Ishikawa (cell line): ENCODE results near the gene DGKI.

Experiments
- CEBPB ChIP-seq: IDR thresholded peaks from 2 replicates; pipeline ENCODE4 v1.6.1; 2012
- CREB1 ChIP-seq: IDR thresholded peaks from 2 replicates; pipeline ENCODE4 v1.6.1; 2012; ENCODE audit warnings: low read depth
- EGR1 ChIP-seq: IDR thresholded peaks from 2 replicates; pipeline ENCODE4 v1.6.1; 2012
- EP300 ChIP-seq: IDR thresholded peaks from 2 replicates; pipeline ENCODE4 v1.6.1; 2012; ENCODE audit warnings: borderline replicate concordance
- FOXM1 ChIP-seq: IDR thresholded peaks from 2 replicates; pipeline ENCODE4 v1.6.1; 2012; ENCODE audit warnings: low read depth, borderline replicate concordance
- NFIC ChIP-seq: IDR thresholded peaks from 2 replicates; pipeline ENCODE4 v1.6.1; 2012
- RAD21 ChIP-seq: IDR thresholded peaks from 2 replicates; pipeline ENCODE4 v1.6.1; 2012; ENCODE audit warnings: low read depth
- TAF1 ChIP-seq: IDR thresholded peaks from 2 replicates; pipeline ENCODE4 v1.6.1; 2012; ENCODE audit warnings: low read depth, mild to moderate bottlenecking
- TCF12 ChIP-seq: IDR thresholded peaks from 2 replicates; pipeline ENCODE4 v1.6.1; 2012; ENCODE audit warnings: low read depth
- TEAD4 ChIP-seq: IDR thresholded peaks from 2 replicates; pipeline ENCODE4 v1.6.1; 2012
- YY1 ChIP-seq: IDR thresholded peaks from 2 replicates; pipeline ENCODE4 v1.6.1; 2012; ENCODE audit warnings: low read depth
- ZBTB7A ChIP-seq: IDR thresholded peaks from 2 replicates; pipeline ENCODE4 v1.6.1; 2012; ENCODE audit warnings: low read depth
- TF ChIP-seq, protein P1 (sequence below): IDR thresholded peaks from 2 replicates; pipeline ENCODE4 v1.6.1; 2012
- TF ChIP-seq, protein P2 (sequence below): IDR thresholded peaks from 2 replicates; pipeline ENCODE4 v1.6.1; 2012; ENCODE audit warnings: low read depth, mild to moderate bottlenecking
- TF ChIP-seq, protein P3 (sequence below): IDR thresholded peaks from 2 replicates; pipeline ENCODE4 v1.6.1; 2012

The DGKI gene

DNA sequence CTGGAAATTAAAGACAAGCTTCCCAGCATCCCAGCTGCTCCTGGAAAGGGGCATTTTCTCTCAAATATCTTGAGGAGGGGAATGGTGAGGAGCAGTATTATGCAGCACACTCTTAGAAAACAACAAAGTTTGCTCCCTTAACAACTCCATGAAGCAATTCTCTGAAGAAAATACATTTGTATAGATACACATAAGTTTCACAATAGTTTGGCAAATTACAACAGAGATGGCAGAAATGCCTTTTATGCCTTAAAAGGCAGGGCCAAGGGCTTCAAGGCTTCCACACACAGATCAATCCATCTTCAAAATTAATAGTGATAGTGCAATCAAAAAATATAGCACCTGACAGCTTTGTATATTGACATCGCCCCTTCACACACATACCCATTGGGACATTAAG lies 12.2 kb downstream of the DGKI start:
- TF ChIP-seq CEBPB (no peak), TCF12 (no peak)
- TF ChIP-seq, protein P1, sequence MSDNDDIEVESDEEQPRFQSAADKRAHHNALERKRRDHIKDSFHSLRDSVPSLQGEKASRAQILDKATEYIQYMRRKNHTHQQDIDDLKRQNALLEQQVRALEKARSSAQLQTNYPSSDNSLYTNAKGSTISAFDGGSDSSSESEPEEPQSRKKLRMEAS, result no peak

DNA sequence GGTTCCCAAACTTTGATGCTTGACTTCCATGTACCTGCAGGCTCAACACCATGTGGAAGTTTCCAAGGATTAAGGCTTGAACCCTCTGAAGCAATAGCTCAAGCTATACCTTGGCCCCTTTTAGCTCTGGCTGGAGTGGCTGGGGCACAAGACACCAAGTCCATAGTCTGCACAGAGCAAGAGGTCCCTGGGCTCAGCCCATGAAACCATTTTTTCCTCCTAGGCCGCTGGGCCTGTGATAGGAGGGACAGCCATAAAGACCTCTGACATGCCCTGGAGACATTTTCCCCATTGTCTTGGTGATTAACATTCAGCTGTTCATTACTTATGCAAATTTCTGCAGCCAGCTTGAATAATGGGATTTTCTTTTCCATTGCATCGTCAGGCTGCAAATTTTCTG lies 14.4 kb downstream of the DGKI start:
- TF ChIP-seq, protein P2, sequence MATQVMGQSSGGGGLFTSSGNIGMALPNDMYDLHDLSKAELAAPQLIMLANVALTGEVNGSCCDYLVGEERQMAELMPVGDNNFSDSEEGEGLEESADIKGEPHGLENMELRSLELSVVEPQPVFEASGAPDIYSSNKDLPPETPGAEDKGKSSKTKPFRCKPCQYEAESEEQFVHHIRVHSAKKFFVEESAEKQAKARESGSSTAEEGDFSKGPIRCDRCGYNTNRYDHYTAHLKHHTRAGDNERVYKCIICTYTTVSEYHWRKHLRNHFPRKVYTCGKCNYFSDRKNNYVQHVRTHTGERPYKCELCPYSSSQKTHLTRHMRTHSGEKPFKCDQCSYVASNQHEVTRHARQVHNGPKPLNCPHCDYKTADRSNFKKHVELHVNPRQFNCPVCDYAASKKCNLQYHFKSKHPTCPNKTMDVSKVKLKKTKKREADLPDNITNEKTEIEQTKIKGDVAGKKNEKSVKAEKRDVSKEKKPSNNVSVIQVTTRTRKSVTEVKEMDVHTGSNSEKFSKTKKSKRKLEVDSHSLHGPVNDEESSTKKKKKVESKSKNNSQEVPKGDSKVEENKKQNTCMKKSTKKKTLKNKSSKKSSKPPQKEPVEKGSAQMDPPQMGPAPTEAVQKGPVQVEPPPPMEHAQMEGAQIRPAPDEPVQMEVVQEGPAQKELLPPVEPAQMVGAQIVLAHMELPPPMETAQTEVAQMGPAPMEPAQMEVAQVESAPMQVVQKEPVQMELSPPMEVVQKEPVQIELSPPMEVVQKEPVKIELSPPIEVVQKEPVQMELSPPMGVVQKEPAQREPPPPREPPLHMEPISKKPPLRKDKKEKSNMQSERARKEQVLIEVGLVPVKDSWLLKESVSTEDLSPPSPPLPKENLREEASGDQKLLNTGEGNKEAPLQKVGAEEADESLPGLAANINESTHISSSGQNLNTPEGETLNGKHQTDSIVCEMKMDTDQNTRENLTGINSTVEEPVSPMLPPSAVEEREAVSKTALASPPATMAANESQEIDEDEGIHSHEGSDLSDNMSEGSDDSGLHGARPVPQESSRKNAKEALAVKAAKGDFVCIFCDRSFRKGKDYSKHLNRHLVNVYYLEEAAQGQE, result no peak
- TF ChIP-seq NFIC (no peak), ZBTB7A (no peak), FOXM1 (no peak), EGR1 (no peak), RAD21 (no peak), TAF1 (no peak), EP300 (no peak), YY1 (no peak), CEBPB (no peak), TEAD4 (no peak), TCF12 (no peak), CREB1 (no peak)
- TF ChIP-seq, protein P3, sequence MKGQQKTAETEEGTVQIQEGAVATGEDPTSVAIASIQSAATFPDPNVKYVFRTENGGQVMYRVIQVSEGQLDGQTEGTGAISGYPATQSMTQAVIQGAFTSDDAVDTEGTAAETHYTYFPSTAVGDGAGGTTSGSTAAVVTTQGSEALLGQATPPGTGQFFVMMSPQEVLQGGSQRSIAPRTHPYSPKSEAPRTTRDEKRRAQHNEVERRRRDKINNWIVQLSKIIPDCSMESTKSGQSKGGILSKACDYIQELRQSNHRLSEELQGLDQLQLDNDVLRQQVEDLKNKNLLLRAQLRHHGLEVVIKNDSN, result no peak
- TF ChIP-seq, protein P1, result no peak

DNA sequence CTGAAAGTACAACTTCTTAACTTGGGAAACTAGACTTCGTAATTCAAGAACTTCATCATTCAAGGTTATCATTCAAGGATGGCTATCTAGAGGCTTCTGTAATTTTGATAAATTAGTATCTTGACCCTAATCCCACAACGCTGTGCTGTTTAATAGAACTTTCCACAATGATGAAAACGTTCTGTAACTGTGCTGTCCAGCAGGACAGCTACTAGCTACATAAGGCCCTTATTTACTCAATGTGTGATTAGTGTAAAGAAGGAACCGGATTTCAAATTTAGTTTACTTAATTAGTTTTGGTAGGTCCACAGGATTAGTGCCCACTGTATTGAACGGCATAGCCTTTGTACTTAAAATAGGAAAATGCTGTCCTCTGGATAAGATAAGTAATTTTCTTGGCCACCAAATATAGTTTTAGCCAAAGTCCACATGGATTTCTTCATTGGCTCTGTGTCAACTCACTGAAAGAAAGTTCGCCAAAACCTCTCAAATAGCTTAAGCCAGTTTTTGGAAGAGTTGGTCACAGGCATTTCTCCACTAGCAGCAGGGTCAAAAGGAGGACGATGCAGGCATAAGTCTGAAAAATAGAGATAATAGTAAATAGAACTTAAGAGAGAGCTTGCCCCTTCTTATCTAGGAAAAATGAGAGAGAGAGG lies 17.3 kb downstream of the DGKI start:
- TF ChIP-seq NFIC (no peak), YY1 (no peak)

DNA sequence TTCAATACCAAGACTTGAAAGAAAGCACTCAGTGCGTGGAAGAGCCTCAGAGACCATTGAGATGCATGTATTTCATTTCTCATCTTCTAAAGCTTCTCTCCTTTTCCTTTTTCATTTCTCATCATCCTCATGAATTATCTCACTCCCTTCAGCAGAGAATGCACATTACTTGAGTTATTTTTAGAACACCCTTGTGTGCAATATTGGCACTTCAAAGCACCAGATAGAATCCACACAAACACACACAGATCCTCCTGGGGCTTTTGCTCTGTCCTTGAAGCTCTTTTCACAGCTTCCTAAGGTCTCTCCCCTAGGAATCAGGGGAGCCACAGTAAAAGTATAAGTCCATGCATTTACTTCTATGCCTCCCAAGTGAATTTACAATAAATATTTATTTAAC lies 18.3 kb downstream of the DGKI start:
- no peak for TF ChIP-seq EGR1
- TF ChIP-seq FOXM1, result no peak
- TF ChIP-seq NFIC, result no peak
- TF ChIP-seq, protein P1, result no peak
- no peak for TF ChIP-seq TAF1
- TF ChIP-seq CREB1, result no peak
- TF ChIP-seq TEAD4, result no peak
- TF ChIP-seq, protein P2, result no peak
- no peak for TF ChIP-seq EP300
- TF ChIP-seq YY1, result no peak
- TF ChIP-seq CEBPB, result no peak
- TF ChIP-seq RAD21, result no peak
- TF ChIP-seq, protein P3, result no peak

DNA sequence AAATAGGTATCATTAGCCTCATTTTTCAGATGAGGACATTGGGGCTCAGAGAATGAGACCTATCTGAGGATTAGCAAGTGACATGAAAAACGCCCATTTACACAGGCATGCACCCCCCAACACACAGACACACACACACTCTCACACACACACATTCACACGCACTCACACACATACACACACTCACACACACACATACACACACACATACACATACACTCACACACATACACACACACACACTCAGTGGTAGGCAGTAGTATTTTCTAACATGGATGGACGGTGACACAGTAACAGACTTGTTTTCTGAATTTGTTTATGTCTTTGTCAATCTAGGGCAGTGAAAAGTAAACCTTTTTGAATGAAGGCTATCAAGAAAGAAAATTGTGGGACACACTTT lies 21.3 kb downstream of the DGKI start:
- TF ChIP-seq ZBTB7A, result no peak
- no peak for TF ChIP-seq EGR1
- TF ChIP-seq TAF1, result no peak
- TF ChIP-seq CREB1, result no peak
- TF ChIP-seq, protein P3, result no peak
- TF ChIP-seq, protein P2, result no peak
- no peak for TF ChIP-seq RAD21
- TF ChIP-seq CEBPB, result no peak
